Measurements from ENCODE around the gene PGS1. TPM values are rescaled to one million over a fixed set of nuclear protein-coding genes. Genes with fewer than 3 reads are reported as not detected.

Gene PGS1
- total RNA-seq, 4 donors from 2014 or later = 30.4 to 40.3 (median 39.9) TPM

DNA sequence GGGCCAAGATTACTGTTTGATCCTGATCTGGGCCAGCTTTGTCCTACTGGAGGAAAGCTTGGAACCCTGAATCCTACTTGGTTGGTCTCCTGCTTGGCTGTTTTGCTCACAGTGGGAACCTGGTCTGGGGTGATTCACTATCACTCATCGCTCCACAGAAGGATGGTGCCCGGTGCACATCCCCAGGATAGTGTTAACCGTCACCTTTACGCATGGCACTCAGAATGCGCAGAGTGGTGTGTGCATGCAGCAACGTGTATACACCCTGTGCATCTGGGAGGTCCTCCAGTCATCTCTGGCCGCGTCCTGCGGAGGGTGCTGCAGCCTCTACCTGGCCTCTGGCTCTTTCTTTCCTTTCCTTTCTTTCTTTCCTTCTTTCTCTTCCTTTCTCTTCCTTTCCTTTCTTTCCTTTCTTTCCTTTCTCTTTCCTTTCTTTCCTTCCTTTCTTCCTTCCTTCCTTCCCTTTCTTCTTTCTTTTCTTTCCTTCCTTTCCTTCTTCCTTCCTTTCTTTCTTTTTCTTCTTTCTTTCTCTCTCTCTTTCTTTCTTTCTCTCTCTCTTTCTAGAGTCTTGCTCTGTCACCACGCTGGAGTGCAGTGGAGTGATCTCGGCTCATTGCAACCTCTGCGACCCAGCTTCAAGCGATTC, 31.7 kb upstream of the PGS1 start:
- DNase-seq (ENCODE audit: low spot score in 2 of 2) = no peak
- 64 to 73% methylated on average over 13 of the region's 13 CpGs for WGBS, 2 donors
- intact Hi-C loops (cut with DNase I; ENCODE audit: low total_unique reads) = no loop called here
- no peak for TF ChIP-seq POLR2A (IDR thresholded peaks at IDR 0.05)
- TF ChIP-seq, protein P1, sequence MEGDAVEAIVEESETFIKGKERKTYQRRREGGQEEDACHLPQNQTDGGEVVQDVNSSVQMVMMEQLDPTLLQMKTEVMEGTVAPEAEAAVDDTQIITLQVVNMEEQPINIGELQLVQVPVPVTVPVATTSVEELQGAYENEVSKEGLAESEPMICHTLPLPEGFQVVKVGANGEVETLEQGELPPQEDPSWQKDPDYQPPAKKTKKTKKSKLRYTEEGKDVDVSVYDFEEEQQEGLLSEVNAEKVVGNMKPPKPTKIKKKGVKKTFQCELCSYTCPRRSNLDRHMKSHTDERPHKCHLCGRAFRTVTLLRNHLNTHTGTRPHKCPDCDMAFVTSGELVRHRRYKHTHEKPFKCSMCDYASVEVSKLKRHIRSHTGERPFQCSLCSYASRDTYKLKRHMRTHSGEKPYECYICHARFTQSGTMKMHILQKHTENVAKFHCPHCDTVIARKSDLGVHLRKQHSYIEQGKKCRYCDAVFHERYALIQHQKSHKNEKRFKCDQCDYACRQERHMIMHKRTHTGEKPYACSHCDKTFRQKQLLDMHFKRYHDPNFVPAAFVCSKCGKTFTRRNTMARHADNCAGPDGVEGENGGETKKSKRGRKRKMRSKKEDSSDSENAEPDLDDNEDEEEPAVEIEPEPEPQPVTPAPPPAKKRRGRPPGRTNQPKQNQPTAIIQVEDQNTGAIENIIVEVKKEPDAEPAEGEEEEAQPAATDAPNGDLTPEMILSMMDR (IDR thresholded peaks at IDR 0.05) = no peak
- H3K4me3 ChIP-seq (ENCODE audit: low read depth, poor library complexity, severe bottlenecking) = no peak overlapping the region

DNA sequence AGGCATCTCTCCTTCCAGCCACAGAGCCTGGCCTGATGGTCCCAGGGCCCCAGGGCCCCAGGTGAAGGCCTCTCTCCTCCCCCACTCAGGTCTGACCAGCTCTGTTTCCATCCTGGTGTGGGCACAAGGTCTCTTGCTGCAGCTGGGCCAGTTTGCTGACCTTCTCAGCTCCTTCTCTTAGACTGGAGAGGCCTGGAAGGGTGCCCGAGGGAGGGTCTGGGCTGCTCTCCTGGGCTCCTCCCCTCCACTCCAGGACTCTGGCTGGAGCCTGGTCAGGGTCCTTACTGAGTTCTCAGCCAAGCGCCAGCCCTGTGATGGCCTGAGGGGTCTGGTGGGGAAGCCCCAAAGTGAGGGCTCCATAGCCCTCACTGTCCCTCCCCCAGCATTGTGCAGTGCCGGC, 31.0 kb upstream of the PGS1 start:
- WGBS, 2 donors = 86 to 89% methylated on average over 3 of the region's 3 CpGs
- no peak for TF ChIP-seq POLR2A (IDR thresholded peaks at IDR 0.05)
- H3K4me3 ChIP-seq (ENCODE audit: low read depth, poor library complexity, severe bottlenecking) = no peak overlapping the region
- intact Hi-C loops (cut with DNase I; ENCODE audit: low total_unique reads) = no loop called here
- DNase-seq (ENCODE audit: low spot score in 2 of 2) = no peak

DNA sequence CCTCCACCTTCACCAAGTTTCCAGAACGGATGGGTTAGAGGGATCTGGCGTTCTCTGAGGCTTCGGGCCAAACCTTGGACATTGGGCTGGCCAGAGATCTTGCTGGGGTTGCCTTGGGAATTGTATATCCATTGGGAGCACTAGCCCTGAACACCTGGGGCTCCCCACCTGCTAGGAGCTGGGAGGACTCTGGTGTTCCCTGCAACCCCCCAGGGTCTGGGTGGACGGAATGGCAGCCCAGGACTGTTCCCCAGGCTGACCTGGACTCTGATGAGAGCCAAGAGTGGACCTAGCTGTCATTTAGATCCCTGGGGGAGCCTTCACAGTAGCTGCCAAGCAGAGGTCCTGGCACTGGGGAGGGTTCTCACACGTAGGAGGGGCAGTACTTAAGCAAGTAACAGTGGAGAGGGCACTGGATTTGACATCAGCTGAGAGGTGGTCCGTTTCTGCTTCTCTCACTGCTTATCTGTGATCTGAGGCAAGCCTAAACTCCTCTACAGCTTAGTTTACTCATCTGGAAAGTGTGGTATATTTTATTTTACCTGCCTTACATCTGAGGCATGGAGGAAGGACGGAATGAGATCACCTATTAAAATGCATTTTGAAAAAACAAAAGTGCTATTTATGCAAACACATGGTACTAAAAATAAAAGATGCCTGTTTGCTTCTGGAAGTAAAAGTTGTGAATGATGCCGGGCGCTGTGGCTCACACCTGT, 30.2 kb upstream of the PGS1 start:
- intact Hi-C loops (cut with DNase I; ENCODE audit: low total_unique reads) = no loop called here
- no peak for DNase-seq (ENCODE audit: low spot score in 2 of 2)
- no peak overlapping the region for H3K4me3 ChIP-seq (ENCODE audit: low read depth, poor library complexity, severe bottlenecking)
- TF ChIP-seq POLR2A (IDR thresholded peaks at IDR 0.05) = no peak
- TF ChIP-seq, protein P1 (IDR thresholded peaks at IDR 0.05) = no peak
- WGBS, 2 donors = 70% methylated on average over 9 of the region's 9 CpGs

DNA sequence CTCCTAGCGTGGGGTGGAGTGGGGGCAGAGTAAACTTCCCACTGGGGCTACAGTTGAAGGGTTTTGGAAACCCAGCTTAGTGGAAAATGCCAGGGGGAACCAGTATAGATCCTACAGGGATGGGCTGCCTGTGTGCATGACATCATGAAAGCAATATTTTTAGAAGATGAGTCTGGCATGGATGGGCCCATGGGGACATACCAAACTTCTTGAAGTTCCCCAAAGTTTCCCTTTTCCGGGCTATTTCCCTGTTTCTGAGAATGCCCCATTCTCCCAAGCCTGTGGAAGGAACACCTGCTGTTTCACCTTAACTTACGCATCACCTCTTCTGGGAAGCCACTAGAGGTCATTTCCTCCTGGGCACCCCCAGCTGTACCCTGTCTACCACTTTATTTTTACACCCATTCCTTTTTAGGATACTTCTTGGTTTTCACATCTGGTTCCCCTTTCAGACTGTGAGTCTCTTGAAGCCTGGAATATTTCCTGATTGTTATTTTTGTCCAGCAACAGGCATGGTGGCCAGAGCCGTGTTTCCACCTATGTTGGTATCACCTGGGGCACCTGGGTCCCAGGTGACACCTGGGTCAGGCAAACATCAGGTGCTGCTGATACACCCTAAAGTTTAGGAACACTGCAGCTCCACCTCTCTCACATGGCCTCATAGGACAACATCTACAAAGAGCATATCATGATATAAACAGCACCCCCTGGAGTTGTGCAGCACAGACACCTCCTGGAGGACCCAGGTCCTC, 28.4 kb upstream of the PGS1 start:
- intact Hi-C loops (cut with DNase I; ENCODE audit: low total_unique reads) = no loop called here
- WGBS, 2 donors = 63 to 65% methylated on average over 4 of the region's 4 CpGs
- no peak for TF ChIP-seq POLR2A (IDR thresholded peaks at IDR 0.05)
- TF ChIP-seq, protein P1 (IDR thresholded peaks at IDR 0.05) = no peak
- H3K4me3 ChIP-seq (ENCODE audit: low read depth, poor library complexity, severe bottlenecking) = no peak overlapping the region
- no peak for DNase-seq (ENCODE audit: low spot score in 2 of 2)

DNA sequence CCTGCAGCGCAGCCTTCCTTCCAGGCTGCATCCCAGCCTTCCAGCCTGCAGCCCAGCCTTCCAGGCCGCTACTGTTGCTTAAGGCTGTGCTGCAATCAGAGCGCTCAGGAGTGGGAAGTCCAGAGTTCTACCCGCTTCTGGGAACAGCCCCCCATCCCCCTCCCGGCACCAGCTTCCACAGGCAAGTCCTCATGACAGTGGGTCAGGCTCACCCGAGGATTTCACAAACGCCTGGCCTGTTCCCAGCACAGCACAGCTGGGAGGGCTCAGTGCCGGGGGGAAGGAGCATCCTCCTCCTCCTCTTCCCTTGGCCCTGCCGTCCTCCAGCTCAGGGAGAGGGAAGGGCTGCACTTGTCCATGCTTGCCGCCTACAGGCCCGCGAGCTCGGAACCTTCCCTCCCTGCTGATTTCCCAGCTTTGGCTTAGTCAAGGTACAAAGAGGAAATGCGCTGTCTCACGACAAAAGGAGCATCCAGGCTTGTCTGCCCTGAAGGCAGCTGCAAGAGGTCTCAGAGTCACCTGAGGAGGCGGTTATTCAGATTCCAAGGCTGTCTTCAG, 26.9 kb upstream of the PGS1 start:
- intact Hi-C loops (cut with DNase I; ENCODE audit: low total_unique reads) = no loop called here
- H3K4me3 ChIP-seq (ENCODE audit: low read depth, poor library complexity, severe bottlenecking) = no peak overlapping the region
- WGBS, 2 donors = 14 to 26% methylated on average over 10 to 16 of the region's 16 CpGs
- no peak for TF ChIP-seq POLR2A (IDR thresholded peaks at IDR 0.05)
- TF ChIP-seq, protein P1 (IDR thresholded peaks at IDR 0.05) = peak in 1 of 3 donors; percentile 10
- DNase-seq (ENCODE audit: low spot score in 2 of 2) = peak; percentile 94 to 99

DNA sequence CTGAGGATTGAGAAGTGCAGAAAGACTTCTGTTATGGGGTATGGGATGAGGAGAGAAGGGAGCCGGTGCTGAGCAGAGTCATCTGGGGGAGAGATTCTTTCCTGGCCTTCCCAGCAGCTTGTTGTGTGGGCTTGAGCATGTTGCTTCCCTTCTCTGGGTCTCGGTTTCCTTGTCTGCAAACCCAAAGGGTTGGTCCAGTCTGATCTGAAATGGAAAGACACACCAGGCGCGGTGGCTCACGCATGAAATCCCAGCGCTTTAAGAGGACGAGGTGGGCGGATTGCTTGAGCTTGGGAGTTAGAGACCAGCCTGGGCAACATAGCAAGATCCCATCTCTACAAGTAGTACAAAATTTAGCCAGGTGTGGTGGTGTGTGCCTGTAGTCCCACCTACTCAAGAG, 24.6 kb upstream of the PGS1 start:
- no peak for DNase-seq (ENCODE audit: low spot score in 2 of 2)
- no peak for TF ChIP-seq POLR2A (IDR thresholded peaks at IDR 0.05)
- TF ChIP-seq, protein P1 (IDR thresholded peaks at IDR 0.05) = no peak
- intact Hi-C loops (cut with DNase I; ENCODE audit: low total_unique reads) = no loop called here
- 90 to 96% methylated on average over 8 of the region's 8 CpGs for WGBS, 2 donors
- no peak overlapping the region for H3K4me3 ChIP-seq (ENCODE audit: low read depth, poor library complexity, severe bottlenecking)
